Heart right ventricle (tissue), 16 donors: ENCODE results near the gene TAS2R41. TPM values are rescaled to one million over a fixed set of nuclear protein-coding genes. Genes with fewer than 3 reads are reported as not detected.
A peak's percentile ranks its signal among the peaks of the same experiment; 100 is the strongest.

Source experiments
- ATAC-seq, 8 donors: fragments of 200-7000 bp; cut with Tn5 transposase; one replicate each; pipeline ENCODE4 v1.9.1; 2020; ENCODE audit warnings: mild to moderate bottlenecking in 8 of 8, moderate library complexity in 8 of 8, moderate number of reproducible peaks in 1 of 8
- DNase-seq, 2 donors: peaks; one replicate each; pipeline ENCODE4 v3.0.0-alpha.2; 2020
- H3K27ac ChIP-seq, 10 donors: fragments of 200-600 bp; sonication (generic) in 2 of 10; one replicate each; pipeline versions ENCODE4 v1.5.0 to v1.8.0; 2020 to 2022; ENCODE audit warnings: mild to moderate bottlenecking in 3 of 10
- H3K27me3 ChIP-seq, 7 donors: fragments of 200-600 bp; one replicate each; pipeline ENCODE4 v1.8.0; 2021 to 2022; ENCODE audit warnings: mild to moderate bottlenecking in 2 of 7
- H3K36me3 ChIP-seq, 9 donors: fragments of 200-600 bp; sonication (generic) in 1 of 9; one replicate each; pipeline versions ENCODE4 v1.5.0 to v1.8.0; 2020 to 2022; ENCODE audit warnings: mild to moderate bottlenecking in 2 of 9
- H3K4me1 ChIP-seq, 9 donors: fragments of 200-600 bp; sonication (generic) in 1 of 9; one replicate each; pipeline versions ENCODE4 v1.5.0 to v1.8.0; 2020 to 2022; ENCODE audit warnings: mild to moderate bottlenecking in 4 of 9
- H3K4me3 ChIP-seq, 10 donors: fragments of 200-600 bp; sonication (generic) in 2 of 10; one replicate each; pipeline versions ENCODE4 v1.5.0 to v1.8.0; 2020 to 2022; ENCODE audit warnings: mild to moderate bottlenecking in 7 of 10, moderate library complexity in 2 of 10
- H3K9me3 ChIP-seq, 11 donors: fragments of 200-600 bp in 10 of 11; sonication (generic) in 2 of 11; one replicate each; pipeline versions ENCODE4 v1.5.0 to v1.8.0; 2013 to 2022; ENCODE audit warnings: mild to moderate bottlenecking in 2 of 11, control low read depth in 1 of 11, moderate library complexity in 1 of 11
- WGBS, 2 donors: extraction: QIAGEN DNeasy Blood & Tissue Kit; methylation state at CpG; one replicate each; pipeline ENCODE4 v1.1.7; 2013; ENCODE audit warnings: inconsistent platforms in 1 of 2; 5-methylcytosine and 5-hydroxymethylcytosine counted together
- intact Hi-C, 10 donors: fragments of 100-400 bp; cut with DNase I; formaldehyde crosslinking; loops; one replicate each; pipeline versions ENCODE4 v1.11.1 to v1.14.2; 2022
- polyA plus RNA-seq, 2 donors: library from polyadenylated mRNA; stranded (reverse); fragments of 200-250 nt; gene quantifications; one replicate each; pipeline ENCODE4 v1.2.3, GENCODE V29; 2013
- total RNA-seq, 10 donors: library from RNA; stranded (reverse); fragmentation: NEBNext Ultra II Directional in 3 of 10; extraction: Animal tissue kit (Norgen Biotek cat#: 25700) in 3 of 10; gene quantifications; one replicate each; pipeline versions ENCODE4 v1.2.1 to v1.2.4, GENCODE V29; 2021 to 2023
- TF ChIP-seq, protein P1 (sequence below), 9 donors: fragments of 200-600 bp; sonication (generic) in 2 of 9; IDR thresholded peaks; one replicate each; pipeline versions ENCODE4 v1.5.0 to v1.8.0; 2021 to 2022; ENCODE audit warnings: antibody characterized with exemption in 9 of 9, mild to moderate bottlenecking in 5 of 9, moderate library complexity in 1 of 9
- donor health status: Arrhythmogenic right ventricular cardiomyopathy.
- donor health status: ischemic (EF 13 %, LVEDD 7.1; RV severe dilation, severe dysfunction).
- donor health status: healthy with polysubstance abuse.
- donor health status: DM: no; HTN: yes; CAD: no.
- donor health status: DM: no; HTN: no; CAD: no.
- donor health status: ischemic (EF 25% LVEDD 6.9; RV normal size, moderate dysfunction).
- donor health status: ischemic (EF 25% LVEDD 5.7; RV mildly dilated, moderate dysfunction).
- donor health status: healthy.
- donor health status: DM: yes; HTN: yes; CAD: no.
- donor health status: Ischemic cardiomyopathy.
- donor health status: ischemic (EF 35%, LVEDD 5.7; RV mildly dilated, moderate dysfunction).
- donor health status: nonischemic (EF 11% LVEDD 7.7; RV severe dilation, severe dysfunction).
- donor health status: DM: yes; HTN: yes; CAD: no.
- donor health status: PGD.
- donor health status: ischemic (EF 29% LVEDD 5.4; RV normal size, mild dysfunction).
- donor health status: nonischemic (EF 23%, LVEDD 6.1; RV moderate dilation, normal function).

Gene TAS2R41
- total and polyA plus RNA-seq, 12 donors = 0.40 TPM; not detected in 11

DNA sequence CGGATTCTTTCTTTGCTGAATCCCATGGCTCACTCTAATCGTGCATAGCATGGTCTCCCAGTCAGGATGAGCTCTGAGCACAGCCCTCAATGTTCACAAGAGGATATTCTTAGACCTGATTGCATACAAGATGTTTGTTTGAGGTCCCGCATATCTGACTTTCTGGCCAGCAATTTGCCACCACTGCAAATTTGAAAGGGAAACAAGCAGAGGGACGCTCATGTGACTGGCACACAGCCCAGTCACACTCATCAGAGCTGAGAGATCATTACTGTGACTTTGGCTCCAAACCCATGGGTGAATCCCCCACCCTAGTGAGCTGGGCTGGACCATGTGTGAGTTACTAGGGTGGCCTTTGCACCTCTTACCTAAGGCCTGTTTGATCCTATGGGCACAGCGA lies 9.9 kb downstream of the TAS2R41 start:
- DNase-seq (peak; percentile 35 to 45), ATAC-seq (peak; percentile 30 to 83 (median 68))
- Histone ChIP-seq H3K27me3 (no peaks in the 10 kb centered on the region), H3K27ac (peak overlapping the region in 4 of 10 donors; percentile 22 to 87 (median 37)), H3K4me1 (peaks cover 0 to 46% (median 19%) of the 10 kb centered on the region in 9 donors), H3K9me3 (no peaks in the 10 kb centered on the region), H3K4me3 (no peak overlapping the region), H3K36me3 (no peaks in the 10 kb centered on the region)
- WGBS, 2 donors = 26 to 34% methylated on average over 5 of the region's 5 CpGs
- TF ChIP-seq, protein P1, sequence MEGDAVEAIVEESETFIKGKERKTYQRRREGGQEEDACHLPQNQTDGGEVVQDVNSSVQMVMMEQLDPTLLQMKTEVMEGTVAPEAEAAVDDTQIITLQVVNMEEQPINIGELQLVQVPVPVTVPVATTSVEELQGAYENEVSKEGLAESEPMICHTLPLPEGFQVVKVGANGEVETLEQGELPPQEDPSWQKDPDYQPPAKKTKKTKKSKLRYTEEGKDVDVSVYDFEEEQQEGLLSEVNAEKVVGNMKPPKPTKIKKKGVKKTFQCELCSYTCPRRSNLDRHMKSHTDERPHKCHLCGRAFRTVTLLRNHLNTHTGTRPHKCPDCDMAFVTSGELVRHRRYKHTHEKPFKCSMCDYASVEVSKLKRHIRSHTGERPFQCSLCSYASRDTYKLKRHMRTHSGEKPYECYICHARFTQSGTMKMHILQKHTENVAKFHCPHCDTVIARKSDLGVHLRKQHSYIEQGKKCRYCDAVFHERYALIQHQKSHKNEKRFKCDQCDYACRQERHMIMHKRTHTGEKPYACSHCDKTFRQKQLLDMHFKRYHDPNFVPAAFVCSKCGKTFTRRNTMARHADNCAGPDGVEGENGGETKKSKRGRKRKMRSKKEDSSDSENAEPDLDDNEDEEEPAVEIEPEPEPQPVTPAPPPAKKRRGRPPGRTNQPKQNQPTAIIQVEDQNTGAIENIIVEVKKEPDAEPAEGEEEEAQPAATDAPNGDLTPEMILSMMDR (IDR thresholded peaks at IDR 0.05) = no peak
- intact Hi-C loops = no loop called here

DNA sequence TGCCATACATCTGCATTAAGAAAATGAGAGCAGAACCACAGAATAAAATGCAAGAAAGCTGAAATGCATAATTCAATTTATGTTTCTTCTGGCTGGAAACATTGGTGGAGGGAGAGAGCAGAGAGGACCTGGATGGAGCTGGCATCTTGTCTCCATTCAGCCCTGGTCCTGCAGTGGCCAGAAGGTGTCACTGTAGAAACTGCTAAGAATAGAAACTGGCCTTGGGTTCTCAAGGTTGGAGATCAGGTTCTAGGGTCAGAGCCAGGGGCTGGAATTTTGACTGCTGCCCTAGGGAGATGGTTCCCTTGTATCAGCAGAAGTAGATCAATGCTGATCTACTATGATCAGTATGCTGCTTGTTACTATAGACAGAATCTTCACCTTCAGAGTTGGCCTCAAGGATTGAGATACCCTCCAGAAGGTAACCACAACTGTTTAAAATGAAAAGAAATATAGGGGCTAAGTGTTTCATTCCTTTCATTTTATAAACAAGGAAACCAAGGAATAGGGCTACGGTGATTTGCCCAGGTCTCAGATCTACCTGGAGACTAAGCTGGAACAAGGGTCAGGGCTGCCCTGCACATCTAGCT lies 13.1 kb downstream of the TAS2R41 start:
- no peak for DNase-seq
- peak in 6 of 8 donors; percentile 49 to 71 (median 64) for ATAC-seq
- Histone ChIP-seq H3K36me3 (no peaks in the 10 kb centered on the region), H3K27ac (peak overlapping the region in 1 of 10 donors; percentile 56), H3K4me1 (peaks cover 0 to 57% (median 25%) of the 10 kb centered on the region in 9 donors), H3K4me3 (no peak overlapping the region), H3K9me3 (no peaks in the 10 kb centered on the region), H3K27me3 (no peaks in the 10 kb centered on the region)
- WGBS, 2 donors = 37 to 96% methylated on average over 1 of the region's 1 CpG
- TF ChIP-seq, protein P1 (IDR thresholded peaks at IDR 0.05) = peak; percentile 5 to 74 (median 59)
- intact Hi-C loops = no loop called here

DNA sequence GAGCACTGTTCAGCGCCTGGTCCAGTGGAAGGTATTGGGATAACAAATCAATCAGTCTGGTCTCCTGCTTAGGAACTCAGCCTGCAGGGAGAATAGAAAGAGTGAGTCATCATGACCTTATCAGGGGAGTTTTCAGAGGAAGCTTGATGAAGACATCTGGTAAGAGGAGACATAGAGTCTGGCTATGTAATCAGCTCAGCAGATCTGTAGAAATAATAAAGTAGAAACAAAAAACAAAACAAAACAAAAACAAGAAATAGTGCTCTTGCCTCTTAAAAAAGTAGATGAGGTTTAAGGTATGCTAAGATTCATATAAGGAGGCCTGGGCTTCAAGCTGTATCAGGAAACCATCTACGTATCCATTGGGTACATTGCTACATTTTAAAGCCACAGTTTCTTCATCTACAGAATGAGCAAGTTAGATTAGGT lies 14.4 kb downstream of the TAS2R41 start:
- no peak overlapping the region for H3K4me3 ChIP-seq
- WGBS, 2 donors = 72 to 73% methylated on average over 2 of the region's 2 CpGs
- TF ChIP-seq, protein P1 (IDR thresholded peaks at IDR 0.05) = no peak
- H3K9me3 ChIP-seq = no peaks in the 10 kb centered on the region
- H3K36me3 ChIP-seq = no peaks in the 10 kb centered on the region
- peak overlapping the region in 6 of 10 donors; percentile 5 to 68 (median 23) for H3K27ac ChIP-seq
- ATAC-seq = peak in 6 of 8 donors; percentile 37 to 90 (median 72)
- DNase-seq = no peak
- H3K27me3 ChIP-seq = no peaks in the 10 kb centered on the region
- intact Hi-C loops = no loop called here
- H3K4me1 ChIP-seq = peaks cover 0 to 53% (median 23%) of the 10 kb centered on the region in 9 donors

DNA sequence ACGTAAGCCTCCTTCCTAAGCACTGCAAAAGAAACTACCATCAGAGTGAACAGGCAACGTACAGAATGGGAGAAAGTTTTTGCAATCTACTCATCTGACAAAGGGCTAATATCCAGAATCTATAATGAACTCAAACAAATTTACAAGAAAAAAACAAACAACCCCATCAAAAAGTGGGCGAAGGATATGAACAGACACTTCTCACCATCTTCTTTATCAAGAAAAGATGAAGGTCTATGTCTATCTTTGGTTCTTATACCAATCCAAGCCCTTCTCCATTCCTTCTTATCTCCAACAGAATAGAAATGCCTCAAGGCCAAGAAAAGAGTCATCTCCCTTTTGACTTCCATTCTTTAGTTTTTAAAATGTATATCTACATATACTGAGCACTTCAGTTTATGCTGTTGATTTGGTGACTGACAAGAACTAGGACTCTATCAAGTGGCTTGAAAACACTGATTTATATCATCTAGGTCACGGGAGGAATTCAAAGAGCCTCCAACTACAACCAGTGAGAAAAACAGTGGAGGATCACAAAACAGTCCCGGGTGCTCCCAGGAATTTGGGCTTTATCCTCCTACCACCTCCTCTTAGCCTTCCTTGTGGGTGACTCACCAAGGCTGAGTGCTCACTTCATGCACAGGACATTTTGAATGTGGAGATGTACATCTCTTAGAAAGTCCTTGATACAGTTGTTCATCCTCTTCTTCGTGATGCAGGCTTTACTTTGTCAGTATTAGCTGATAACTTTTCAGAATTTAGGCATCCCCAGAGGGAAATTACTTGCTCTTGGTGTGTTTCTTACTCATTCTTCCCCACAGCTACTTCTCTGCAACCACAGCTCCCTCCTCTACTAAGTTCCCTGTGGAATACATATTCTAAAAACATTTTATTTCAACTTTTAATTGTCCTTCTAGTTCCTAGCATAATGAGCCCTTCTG lies 15.4 kb downstream of the TAS2R41 start:
- Histone ChIP-seq H3K4me3 (no peak overlapping the region), H3K36me3 (no peaks in the 10 kb centered on the region), H3K27me3 (no peaks in the 10 kb centered on the region), H3K27ac (peak overlapping the region in 5 of 10 donors; percentile 8 to 68 (median 34)), H3K9me3 (no peaks in the 10 kb centered on the region), H3K4me1 (peaks cover 0 to 53% (median 23%) of the 10 kb centered on the region in 9 donors)
- DNase-seq = no peak
- WGBS, 2 donors = 78 to 81% methylated on average over 6 of the region's 6 CpGs
- intact Hi-C loops = no loop called here
- peak in 1 of 8 donors; percentile 26 for ATAC-seq
- TF ChIP-seq, protein P1 (IDR thresholded peaks at IDR 0.05) = no peak
